IMR-90 (cell line): ENCODE measurements around the gene FAM168A. TPM values are rescaled to one million over a fixed set of nuclear protein-coding genes. Genes with fewer than 3 reads are reported as not detected.

ENCODE experiments used
- ATAC-seq: fragments of 200-7000 bp; cut with Tn5 transposase; 2 replicates; pipeline ENCODE4 v1.9.1; 2020; ENCODE audit warnings: low read depth, mild to moderate bottlenecking, moderate library complexity
- BruUV-seq: library from RNA; stranded (reverse); fragments of 400-500 nt; replicated peaks from 2 replicates; lab custom pipeline; 2021; lab: Mats Ljungman, UMichigan
- CTCF ChIA-PET: fragments of 300-600 bp; formaldehyde crosslinking; extraction: SDS; loops from one replicate; lab custom pipeline; 2021; ENCODE audit warnings: antibody characterized with exemption; lab: Yijun Ruan, JAX
- POLR2A ChIA-PET: fragments of 300-600 bp; sonication (Branson Sonifier 250); formaldehyde crosslinking; loops from one replicate; lab custom pipeline; 2022; ENCODE audit warnings: antibody characterized with exemption; ENCODE audit not compliant: unreplicated experiment; lab: Charles Lee
- DNase-seq: peaks from one replicate; pipeline ENCODE4 v3.0.0; 2013
- H2AFZ ChIP-seq: replicated peaks from 2 replicates; pipeline ENCODE3; 2013; ENCODE audit warnings: low read length, mild to moderate bottlenecking; ENCODE audit not compliant: poor library complexity
- H2AK5ac ChIP-seq: 2 replicates; pipeline ENCODE4 v1.6.1; 2013; ENCODE audit warnings: low read depth, low read length, inconsistent platforms
- H2AK9ac ChIP-seq: replicated peaks from 2 replicates; pipeline ENCODE3; 2013; ENCODE audit warnings: mild to moderate bottlenecking, low read depth, low read length, moderate library complexity; ENCODE audit not compliant: poor library complexity
- H2BK120ac ChIP-seq: 2 replicates; pipeline ENCODE4 v1.6.1; 2013; ENCODE audit warnings: low read depth, low read length, inconsistent platforms
- H2BK15ac ChIP-seq: 3 replicates; pipeline ENCODE4 v1.6.1; 2013; ENCODE audit warnings: low read depth, low read length, inconsistent platforms
- H2BK20ac ChIP-seq: 2 replicates; pipeline ENCODE4 v1.6.1; 2013; ENCODE audit warnings: low read depth, mild to moderate bottlenecking, inconsistent platforms, low read length, moderate library complexity
- H2BK5ac ChIP-seq: 2 replicates; pipeline ENCODE4 v1.6.1; 2013; ENCODE audit warnings: mild to moderate bottlenecking, low read depth, low read length, inconsistent platforms; ENCODE audit not compliant: poor library complexity, severe bottlenecking
- H3K14ac ChIP-seq: replicated peaks from 2 replicates; pipeline ENCODE4 v1.6.1; 2013; ENCODE audit warnings: low read depth, low read length, inconsistent platforms
- H3K18ac ChIP-seq: 2 replicates; pipeline ENCODE4 v1.6.1; 2013; ENCODE audit warnings: low read depth, low read length, control low read depth
- H3K23ac ChIP-seq: 2 replicates; pipeline ENCODE4 v1.6.1; 2013; ENCODE audit warnings: low read depth, low read length, inconsistent platforms
- H3K27ac ChIP-seq: 2 replicates; pipeline ENCODE4 v1.5.1; 2013; ENCODE audit warnings: mild to moderate bottlenecking, control low read depth, low read length; ENCODE audit not compliant: insufficient read depth
- H3K27me3 ChIP-seq: 2 replicates; pipeline ENCODE4 v1.6.1; 2013; ENCODE audit warnings: low read length; ENCODE audit not compliant: control insufficient read depth, insufficient read depth
- H3K36me3 ChIP-seq: 2 replicates; pipeline ENCODE4 v1.6.1; 2013; ENCODE audit warnings: low read length, mixed read lengths; ENCODE audit not compliant: control insufficient read depth, insufficient read depth
- H3K4ac ChIP-seq: 2 replicates; pipeline ENCODE4 v1.6.1; 2013; ENCODE audit warnings: low read depth, low read length, inconsistent platforms
- H3K4me1 ChIP-seq: 2 replicates; pipeline ENCODE4 v1.6.1; 2013; ENCODE audit warnings: low read length, mixed read lengths; ENCODE audit not compliant: control insufficient read depth, insufficient read depth
- H3K4me2 ChIP-seq: 2 replicates; pipeline ENCODE4 v1.6.1; 2013; ENCODE audit warnings: low read depth, mild to moderate bottlenecking, control low read depth, low read length, moderate library complexity
- H3K4me3 ChIP-seq: 2 replicates; pipeline ENCODE4 v1.5.1; 2013; ENCODE audit warnings: low read depth, mild to moderate bottlenecking, control low read depth, low read length, moderate library complexity; ENCODE audit not compliant: insufficient read depth
- H3K56ac ChIP-seq: 2 replicates; pipeline ENCODE4 v1.6.1; 2013; ENCODE audit warnings: low read length, inconsistent platforms; ENCODE audit not compliant: insufficient read depth; ENCODE audit errors: extremely low read depth
- H3K79me1 ChIP-seq, 2 experiments: 2 replicates each; pipeline ENCODE4 v1.6.1; 2013; ENCODE audit warnings: low read length in 2 of 2, inconsistent platforms in 1 of 2, low read depth in 1 of 2
- H3K9ac ChIP-seq: 2 replicates; pipeline ENCODE4 v1.6.1; 2013; ENCODE audit warnings: low read depth, low read length, control low read depth
- H3K9me1 ChIP-seq: 2 replicates; pipeline ENCODE4 v1.6.1; 2013; ENCODE audit warnings: low read length, inconsistent platforms; ENCODE audit not compliant: insufficient read depth
- H3K9me3 ChIP-seq: 2 replicates; pipeline ENCODE4 v1.6.1; 2013; ENCODE audit warnings: low read length; ENCODE audit not compliant: control insufficient read depth, insufficient read depth
- H4K20me1 ChIP-seq: 2 replicates; pipeline ENCODE4 v1.6.1; 2013; ENCODE audit warnings: low read length, inconsistent platforms; ENCODE audit not compliant: insufficient read depth
- H4K5ac ChIP-seq: 2 replicates; pipeline ENCODE4 v1.6.1; 2013; ENCODE audit warnings: mild to moderate bottlenecking, low read depth, low read length, control low read depth
- H4K8ac ChIP-seq, 2 experiments: 2 replicates each; pipeline ENCODE4 v1.6.1; 2013; ENCODE audit warnings: low read depth in 2 of 2, low read length in 2 of 2, control low read depth in 1 of 2, inconsistent platforms in 1 of 2
- H4K91ac ChIP-seq: 2 replicates; pipeline ENCODE4 v1.6.1; 2013; ENCODE audit warnings: low read depth, low read length, inconsistent platforms; ENCODE audit not compliant: insufficient read depth
- CEBPB ChIP-seq: IDR thresholded peaks from 2 replicates; pipeline ENCODE4 v1.6.1; 2012; ENCODE audit warnings: low read depth, low read length, improper control_type of control experiment
- CHD1 ChIP-seq: IDR thresholded peaks from 2 replicates; pipeline ENCODE4 v1.6.1; 2012; ENCODE audit warnings: low read depth, low read length, improper control_type of control experiment
- NFE2L2 ChIP-seq: fragments of 150-350 bp; IDR thresholded peaks from 2 replicates; pipeline ENCODE4 v1.6.1; 2016; ENCODE audit warnings: low read depth, mild to moderate bottlenecking, low read length
- RCOR1 ChIP-seq: IDR thresholded peaks from 2 replicates; pipeline ENCODE4 v1.6.1; 2012; ENCODE audit warnings: mild to moderate bottlenecking, low read length, improper control_type of control experiment; ENCODE audit not compliant: insufficient replicate concordance
- RFX5 ChIP-seq: IDR thresholded peaks from 2 replicates; pipeline ENCODE4 v1.8.0; 2012; ENCODE audit warnings: low read depth, mild to moderate bottlenecking, low read length, moderate library complexity
- WGBS, 2 experiments: methylation state at CpG; one replicate each; pipeline versions ENCODE4 v1.1.5 to v1.1.7; 2013; ENCODE audit warnings: missing lambda C conversion rate in 2 of 2; ENCODE audit not compliant: insufficient read length in 1 of 2; ENCODE audit errors: extremely low coverage in 2 of 2; 5-methylcytosine and 5-hydroxymethylcytosine counted together
- dilution Hi-C: fragments of 300-500 bp; cut with HindIII; formaldehyde crosslinking; loops from one replicate; pipeline ENCODE4 v1.14.3; 2018; ENCODE audit warnings: low sequenced_read_pairs; ENCODE audit not compliant: unreplicated experiment
- in situ Hi-C: fragments of 300-500 bp; cut with MboI; formaldehyde crosslinking; loops from 3 replicates; pipeline ENCODE4 v1.14.3; 2019; ENCODE audit warnings: low sequenced_read_pairs, inconsistent platforms, mixed read lengths
- intact Hi-C: fragments of 100-400 bp; cut with micrococcal nuclease; formaldehyde crosslinking; loops from 2 replicates; pipeline ENCODE4 v1.10.0; 2022
- polyA plus RNA-seq, 3 experiments: library from polyadenylated mRNA; depleted of rRNA; stranded (reverse); fragments of >200 nt; gene quantifications; 2 replicates each; pipeline ENCODE4 v1.2.3, GENCODE V29; 2012; ENCODE audit warnings: low replicate concordance in 1 of 3
- total RNA-seq: library from RNA; depleted of rRNA; stranded (reverse); fragments of >200 nt; gene quantifications from 2 replicates; pipeline ENCODE4 v1.2.3, GENCODE V29; 2012

The FAM168A gene
- total and polyA plus RNA-seq, 2 of the 4 experiments (the other 2 are of a cell fraction) = 13.1 to 22.8 TPM

DNA sequence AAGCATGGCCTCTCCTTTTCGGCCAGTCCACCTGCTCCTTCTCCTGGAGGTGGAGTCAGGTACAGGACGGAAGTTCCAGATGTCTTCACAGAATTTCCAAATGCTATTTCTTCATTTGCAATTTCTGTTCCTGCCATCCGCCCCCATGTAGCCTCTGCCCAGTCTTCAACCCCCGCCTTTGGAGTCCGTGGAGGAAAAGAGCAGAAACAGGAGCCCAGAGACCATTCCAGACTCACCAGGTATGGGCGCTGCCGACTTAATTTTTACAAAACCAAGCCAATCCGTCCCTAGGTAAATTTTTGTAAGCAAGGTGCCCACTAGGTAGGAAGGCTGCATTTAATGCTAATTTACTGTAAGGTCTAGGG, 192.8 kb downstream of the FAM168A start:
- H3K27ac ChIP-seq = no peak overlapping the region
- ChIA-PET CTCF (interaction anchor here (1.0 kb wide), 1 partner anchor 256 kb away, joined by 3 read pairs; no protein-coding TSS in a partner anchor), POLR2A (no interaction called here)
- peaks cover 3 to 9% of the 10 kb centered on the region in 2 experiments; a peak in 3 of 4 replicates for H3K79me1 ChIP-seq
- H3K9me1 ChIP-seq = peaks cover 9% of the 10 kb centered on the region
- no peak overlapping the region for H4K91ac ChIP-seq
- no peak for ATAC-seq
- H2AFZ ChIP-seq = no peak overlapping the region
- H3K4me3 ChIP-seq = no peak overlapping the region
- H2AK5ac ChIP-seq = no peak overlapping the region
- H3K4me2 ChIP-seq = no peak overlapping the region
- WGBS, 2 experiments = 80% methylated on average over 1 of the region's 8 CpGs; no CpG with 5 or more reads in 1 of the 2 experiments
- no peak overlapping the region for H4K8ac ChIP-seq
- H3K36me3 ChIP-seq = peaks cover 23% of the 10 kb centered on the region
- H2AK9ac ChIP-seq = no peak overlapping the region
- H3K9me3 ChIP-seq = no peaks in the 10 kb centered on the region
- no peak overlapping the region for H3K9ac ChIP-seq
- H4K5ac ChIP-seq = no peak overlapping the region
- no peak overlapping the region for H2BK20ac ChIP-seq
- no peak overlapping the region for H3K56ac ChIP-seq
- H2BK5ac ChIP-seq = no peak overlapping the region
- BruUV-seq = no TSS peak
- DNase-seq = no peak
- H3K27me3 ChIP-seq = no peaks in the 10 kb centered on the region
- TF ChIP-seq CHD1 = no peak
- no peak for TF ChIP-seq RFX5
- TF ChIP-seq RCOR1 = no peak
- TF ChIP-seq NFE2L2 = no peak
- TF ChIP-seq CEBPB = no peak
- intact Hi-C loops (no loop called here), dilution Hi-C loops (no loop called here), in situ Hi-C loops (no loop called here)
- H2BK15ac ChIP-seq = no peak overlapping the region
- H3K18ac ChIP-seq = no peak overlapping the region
- H3K4ac ChIP-seq = no peak overlapping the region
- no peak overlapping the region for H3K23ac ChIP-seq
- no peak overlapping the region for H2BK120ac ChIP-seq
- no peaks in the 10 kb centered on the region for H3K4me1 ChIP-seq
- no peaks in the 10 kb centered on the region; the same call in 1 of the 2 replicates for H4K20me1 ChIP-seq
- H3K14ac ChIP-seq = no peak overlapping the region
